ENCODE results near the gene PARK7.

PARK7 gene

GRCh38 chr1:8004113-8004802 lies 42.7 kb downstream of the PARK7 start:
- no peak overlapping the region for H2BK5ac ChIP-seq (ENCODE audit: low read length)
- no peak overlapping the region for H3K9ac ChIP-seq (ENCODE audit: low read depth, low read length, poor library complexity)
- no peak overlapping the region for H3K4ac ChIP-seq (ENCODE audit: low read length)
- H2BK120ac ChIP-seq (ENCODE audit: low read depth, low read length) = no peak overlapping the region
- H2AFZ ChIP-seq (ENCODE audit: low read length) = no peak overlapping the region
- H4K91ac ChIP-seq (ENCODE audit: low read depth, low read length, poor library complexity) = no peak overlapping the region
- no CpG with 5 or more reads among the region's 18 CpGs for WGBS, 2 donors (ENCODE audit: extremely low coverage in 2 of 2, insufficient read length in 2 of 2, insufficient replicate concordance in 1 of 2)
- H2BK12ac ChIP-seq (ENCODE audit: low read length) = no peak overlapping the region
- H3K23ac ChIP-seq (ENCODE audit: low read depth, low read length, poor library complexity) = peak overlapping the region; percentile 23
- H3K4me3 ChIP-seq (ENCODE audit: low read length in 2 of 2) = no peak overlapping the region
- H3K18ac ChIP-seq (ENCODE audit: low read length) = peak overlapping the region; percentile 45
- peaks cover 0 to 3% of the 10 kb centered on the region in 2 donors for H3K36me3 ChIP-seq (replicated peaks in 1 of 2; ENCODE audit: control insufficient read depth in 2 of 2, insufficient read depth in 2 of 2, low read length in 2 of 2)
- H3K79me1 ChIP-seq (ENCODE audit: low read depth, low read length) = no peaks in the 10 kb centered on the region
- no peak for DNase-seq (ENCODE audit: low spot score)
- no peaks in the 10 kb centered on the region for H3K27me3 ChIP-seq (ENCODE audit: control insufficient read depth in 3 of 3, insufficient read depth in 3 of 3, low read depth in 1 of 3, low read length in 3 of 3)
- H2BK15ac ChIP-seq (ENCODE audit: low read length) = no peak overlapping the region
- H2AK5ac ChIP-seq (ENCODE audit: low read depth, low read length) = no peak overlapping the region
- H3K27ac ChIP-seq (replicated peaks; ENCODE audit: low read length) = no peak overlapping the region
- H3K4me1 ChIP-seq (ENCODE audit: control insufficient read depth in 2 of 2, insufficient read depth in 1 of 2, low read depth in 1 of 2, low read length in 2 of 2) = peaks cover 0 to 10% of the 10 kb centered on the region in 2 donors
- no peaks in the 10 kb centered on the region for H3K9me3 ChIP-seq (replicated peaks in 1 of 2; ENCODE audit: control insufficient read depth in 2 of 2, insufficient read depth in 1 of 2, low read depth in 1 of 2, low read length in 2 of 2)
- no peak overlapping the region for H3K14ac ChIP-seq (ENCODE audit: low read length)
- H4K8ac ChIP-seq (ENCODE audit: low read depth, low read length) = no peak overlapping the region
- no peak overlapping the region for H3K4me2 ChIP-seq (ENCODE audit: insufficient read depth, low read length, poor library complexity, severe bottlenecking)

GRCh38 chr1:8004803-8005573 lies 43.5 kb downstream of the PARK7 start:
- no peak overlapping the region for H4K8ac ChIP-seq (ENCODE audit: low read depth, low read length)
- no peaks in the 10 kb centered on the region for H3K9me3 ChIP-seq (replicated peaks in 1 of 2; ENCODE audit: control insufficient read depth in 2 of 2, insufficient read depth in 1 of 2, low read depth in 1 of 2, low read length in 2 of 2)
- no peaks in the 10 kb centered on the region for H3K79me1 ChIP-seq (ENCODE audit: low read depth, low read length)
- H3K36me3 ChIP-seq (replicated peaks in 1 of 2; ENCODE audit: control insufficient read depth in 2 of 2, insufficient read depth in 2 of 2, low read length in 2 of 2) = peaks cover 3 to 5% of the 10 kb centered on the region in 2 donors
- no CpG with 5 or more reads among the region's 17 CpGs for WGBS, 2 donors (ENCODE audit: extremely low coverage in 2 of 2, insufficient read length in 2 of 2, insufficient replicate concordance in 1 of 2)
- H2AK5ac ChIP-seq (ENCODE audit: low read depth, low read length) = no peak overlapping the region
- no peak overlapping the region for H3K27ac ChIP-seq (replicated peaks; ENCODE audit: low read length)
- peaks cover 0 to 10% of the 10 kb centered on the region in 2 donors for H3K4me1 ChIP-seq (ENCODE audit: control insufficient read depth in 2 of 2, insufficient read depth in 1 of 2, low read depth in 1 of 2, low read length in 2 of 2)
- H3K14ac ChIP-seq (ENCODE audit: low read length) = no peak overlapping the region
- H3K4ac ChIP-seq (ENCODE audit: low read length) = no peak overlapping the region
- H2BK120ac ChIP-seq (ENCODE audit: low read depth, low read length) = no peak overlapping the region
- DNase-seq (ENCODE audit: low spot score) = no peak
- peak overlapping the region; percentile 45 for H3K18ac ChIP-seq (ENCODE audit: low read length)
- no peak overlapping the region for H2AFZ ChIP-seq (ENCODE audit: low read length)
- H2BK5ac ChIP-seq (ENCODE audit: low read length) = no peak overlapping the region
- H4K91ac ChIP-seq (ENCODE audit: low read depth, low read length, poor library complexity) = no peak overlapping the region
- no peak overlapping the region for H3K4me2 ChIP-seq (ENCODE audit: insufficient read depth, low read length, poor library complexity, severe bottlenecking)
- H3K9ac ChIP-seq (ENCODE audit: low read depth, low read length, poor library complexity) = no peak overlapping the region
- H2BK12ac ChIP-seq (ENCODE audit: low read length) = no peak overlapping the region
- no peaks in the 10 kb centered on the region for H3K27me3 ChIP-seq (ENCODE audit: control insufficient read depth in 3 of 3, insufficient read depth in 3 of 3, low read depth in 1 of 3, low read length in 3 of 3)
- no peak overlapping the region for H3K23ac ChIP-seq (ENCODE audit: low read depth, low read length, poor library complexity)
- no peak overlapping the region for H2BK15ac ChIP-seq (ENCODE audit: low read length)
- no peak overlapping the region for H3K4me3 ChIP-seq (ENCODE audit: low read length in 2 of 2)

GRCh38 chr1:8006037-8006963 lies 44.8 kb downstream of the PARK7 start:
- H3K79me1 ChIP-seq (ENCODE audit: low read depth, low read length) = no peaks in the 10 kb centered on the region
- H2BK120ac ChIP-seq (ENCODE audit: low read depth, low read length) = no peak overlapping the region
- no peak overlapping the region for H3K4ac ChIP-seq (ENCODE audit: low read length)
- H3K18ac ChIP-seq (ENCODE audit: low read length) = no peak overlapping the region
- WGBS, 2 donors (ENCODE audit: extremely low coverage in 2 of 2, insufficient read length in 2 of 2, insufficient replicate concordance in 1 of 2) = 100% methylated on average over 1 of the region's 12 CpGs; no CpG with 5 or more reads in 1 of the 2 donors
- H2BK12ac ChIP-seq (ENCODE audit: low read length) = no peak overlapping the region
- no peak overlapping the region for H3K14ac ChIP-seq (ENCODE audit: low read length)
- peaks cover 3 to 18% of the 10 kb centered on the region in 2 donors for H3K36me3 ChIP-seq (replicated peaks in 1 of 2; ENCODE audit: control insufficient read depth in 2 of 2, insufficient read depth in 2 of 2, low read length in 2 of 2)
- H2AFZ ChIP-seq (ENCODE audit: low read length) = no peak overlapping the region
- H3K23ac ChIP-seq (ENCODE audit: low read depth, low read length, poor library complexity) = no peak overlapping the region
- H4K91ac ChIP-seq (ENCODE audit: low read depth, low read length, poor library complexity) = no peak overlapping the region
- no peak overlapping the region for H3K27ac ChIP-seq (replicated peaks; ENCODE audit: low read length)
- H2BK5ac ChIP-seq (ENCODE audit: low read length) = no peak overlapping the region
- DNase-seq (ENCODE audit: low spot score) = no peak
- no peak overlapping the region for H3K9ac ChIP-seq (ENCODE audit: low read depth, low read length, poor library complexity)
- no peak overlapping the region for H2BK15ac ChIP-seq (ENCODE audit: low read length)
- no peaks in the 10 kb centered on the region for H3K9me3 ChIP-seq (replicated peaks in 1 of 2; ENCODE audit: control insufficient read depth in 2 of 2, insufficient read depth in 1 of 2, low read depth in 1 of 2, low read length in 2 of 2)
- peaks cover 0 to 10% of the 10 kb centered on the region in 2 donors for H3K4me1 ChIP-seq (ENCODE audit: control insufficient read depth in 2 of 2, insufficient read depth in 1 of 2, low read depth in 1 of 2, low read length in 2 of 2)
- no peaks in the 10 kb centered on the region for H3K27me3 ChIP-seq (ENCODE audit: control insufficient read depth in 3 of 3, insufficient read depth in 3 of 3, low read depth in 1 of 3, low read length in 3 of 3)
- H3K4me2 ChIP-seq (ENCODE audit: insufficient read depth, low read length, poor library complexity, severe bottlenecking) = no peak overlapping the region
- no peak overlapping the region for H4K8ac ChIP-seq (ENCODE audit: low read depth, low read length)
- H3K4me3 ChIP-seq (ENCODE audit: low read length in 2 of 2) = no peak overlapping the region
- H2AK5ac ChIP-seq (ENCODE audit: low read depth, low read length) = no peak overlapping the region
